Colonic mucosa (tissue), 4 donors: ENCODE measurements around the gene PRR23E. TPM values are rescaled to one million over a fixed set of nuclear protein-coding genes. Genes with fewer than 3 reads are reported as not detected.

Experiments used
- DNase-seq: peaks from one replicate; pipeline ENCODE4 v3.0.0-alpha.2; 2020
- H3K27ac ChIP-seq: fragments of 200-600 bp; one replicate; pipeline ENCODE4 v1.8.0; 2021
- H3K27me3 ChIP-seq: fragments of 200-600 bp; one replicate; pipeline ENCODE4 v1.8.0; 2021
- H3K36me3 ChIP-seq: fragments of 200-600 bp; one replicate; pipeline ENCODE4 v1.8.0; 2021
- H3K4me1 ChIP-seq: fragments of 200-600 bp; one replicate; pipeline ENCODE4 v1.8.0; 2021; ENCODE audit warnings: mild to moderate bottlenecking
- H3K4me3 ChIP-seq: fragments of 200-600 bp; one replicate; pipeline ENCODE4 v1.8.0; 2021
- H3K9ac ChIP-seq, 2 donors: one replicate each; pipeline ENCODE4 v1.7.0; 2013; ENCODE audit warnings: control low read depth in 2 of 2, low read depth in 2 of 2, low read length in 2 of 2
- H3K9me3 ChIP-seq: fragments of 200-600 bp; one replicate; pipeline ENCODE4 v1.8.0; 2021
- CTCF ChIP-seq: fragments of 200-600 bp; IDR thresholded peaks from one replicate; pipeline ENCODE4 v1.8.0; 2022; ENCODE audit warnings: antibody characterized with exemption, mild to moderate bottlenecking
- intact Hi-C: fragments of 100-400 bp; cut with DNase I; formaldehyde crosslinking; loops from one replicate; pipeline ENCODE4 v1.14.1; 2022
- total RNA-seq, 2 donors: library from RNA; stranded (reverse); fragmentation: NEBNext Ultra II Directional in 1 of 2; extraction: Animal tissue kit (Norgen Biotek cat#: 25700) in 1 of 2; gene quantifications; one replicate each; pipeline ENCODE4 v1.2.1, GENCODE V29; 2021
- donor health status: healthy.
- donor health status: DM: no; HTN: no; CAD: no.
- donor health status: DM: no; HTN: no; CAD: no.

PRR23E gene
- total RNA-seq, 2 donors from 2014 or later, result not detected

DNA sequence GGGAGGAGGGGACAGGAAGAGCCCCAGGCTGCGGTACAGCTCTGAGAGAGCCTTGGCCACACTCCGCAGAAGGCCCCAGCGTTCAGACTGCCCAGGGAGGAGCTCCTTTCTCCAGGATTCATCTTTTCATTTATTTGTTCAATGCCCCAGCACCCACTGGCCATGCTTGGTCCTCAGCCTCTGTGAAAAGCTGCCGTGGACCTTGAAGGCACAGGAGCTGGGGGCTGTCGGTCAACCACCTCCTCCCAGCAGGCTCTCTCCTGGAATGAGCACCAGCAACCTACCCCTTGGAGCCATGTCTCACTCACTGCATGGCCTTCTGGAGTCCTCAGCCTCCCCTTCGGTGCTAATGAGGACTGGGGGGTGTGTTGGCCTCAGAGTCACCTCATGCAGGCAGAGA lies 21.6 kb upstream of the PRR23E start:
- DNase-seq, result no peak
- intact Hi-C loops, result loop anchor here (10.0 kb wide), 2 partner anchors 417 to 497 kb away; no protein-coding TSS in a partner anchor

GRCh38 chr3:127171721-127172120 lies 21.2 kb upstream of the PRR23E start:
- DNase-seq, result no peak
- H3K9ac ChIP-seq, result no peak overlapping the region
- intact Hi-C loops, result loop anchor here (10.0 kb wide), 2 partner anchors 417 to 497 kb away; no protein-coding TSS in a partner anchor
- H3K4me1 ChIP-seq, result no peaks in the 10 kb centered on the region
- H3K36me3 ChIP-seq, result no peaks in the 10 kb centered on the region
- TF ChIP-seq CTCF, result no peak
- no peaks in the 10 kb centered on the region for H3K9me3 ChIP-seq
- no peak overlapping the region for H3K4me3 ChIP-seq
- no peak overlapping the region for H3K27ac ChIP-seq
- H3K27me3 ChIP-seq, result no peaks in the 10 kb centered on the region

More for the DNA sequence above, 21.6 kb upstream of the PRR23E start:
- Histone ChIP-seq H3K36me3 (no peaks in the 10 kb centered on the region), H3K4me3 (no peak overlapping the region), H3K9me3 (no peaks in the 10 kb centered on the region), H3K4me1 (no peaks in the 10 kb centered on the region), H3K27me3 (no peaks in the 10 kb centered on the region), H3K27ac (no peak overlapping the region), H3K9ac (no peak overlapping the region)
- no peak for TF ChIP-seq CTCF

DNA sequence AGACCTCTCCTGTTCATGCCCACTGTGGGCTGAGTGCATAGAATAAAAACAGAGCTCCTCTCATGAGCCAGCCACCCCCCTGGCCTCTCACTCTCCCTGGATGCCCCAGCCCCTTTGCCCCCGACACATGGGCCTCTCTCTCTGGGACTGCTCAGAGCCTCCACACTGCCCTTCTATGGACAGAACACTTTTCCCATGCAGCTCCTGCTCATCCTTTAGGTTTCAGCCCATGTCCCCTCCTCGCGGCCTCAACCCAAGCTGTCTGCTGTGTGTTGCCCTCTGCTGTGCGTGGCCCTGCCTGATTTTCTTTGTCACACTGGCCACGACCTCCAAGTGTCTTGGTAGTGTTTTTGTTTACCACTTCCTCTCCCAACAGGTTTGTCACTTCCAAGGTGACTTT lies 20.7 kb upstream of the PRR23E start:
- Histone ChIP-seq H3K27ac (no peak overlapping the region), H3K9ac (no peak overlapping the region), H3K4me3 (no peak overlapping the region), H3K9me3 (no peaks in the 10 kb centered on the region), H3K36me3 (no peaks in the 10 kb centered on the region), H3K27me3 (no peaks in the 10 kb centered on the region), H3K4me1 (no peaks in the 10 kb centered on the region)
- no peak for DNase-seq
- intact Hi-C loops, result loop anchor here (10.0 kb wide), 2 partner anchors 417 to 497 kb away; no protein-coding TSS in a partner anchor
- no peak for TF ChIP-seq CTCF

- TF ChIP-seq CTCF, result no peak
- Histone ChIP-seq H3K9me3 (no peaks in the 10 kb centered on the region), H3K27me3 (no peaks in the 10 kb centered on the region), H3K27ac (no peak overlapping the region), H3K36me3 (no peaks in the 10 kb centered on the region), H3K9ac (no peak overlapping the region), H3K4me3 (no peak overlapping the region), H3K4me1 (no peaks in the 10 kb centered on the region)
- intact Hi-C loops, result loop anchor here (10.0 kb wide), 2 partner anchors 418 to 498 kb away; no protein-coding TSS in a partner anchor
- DNase-seq, result no peak
These were observed 20.0 kb upstream of the PRR23E start for GRCh38 chr3:127172781-127173515.

DNA sequence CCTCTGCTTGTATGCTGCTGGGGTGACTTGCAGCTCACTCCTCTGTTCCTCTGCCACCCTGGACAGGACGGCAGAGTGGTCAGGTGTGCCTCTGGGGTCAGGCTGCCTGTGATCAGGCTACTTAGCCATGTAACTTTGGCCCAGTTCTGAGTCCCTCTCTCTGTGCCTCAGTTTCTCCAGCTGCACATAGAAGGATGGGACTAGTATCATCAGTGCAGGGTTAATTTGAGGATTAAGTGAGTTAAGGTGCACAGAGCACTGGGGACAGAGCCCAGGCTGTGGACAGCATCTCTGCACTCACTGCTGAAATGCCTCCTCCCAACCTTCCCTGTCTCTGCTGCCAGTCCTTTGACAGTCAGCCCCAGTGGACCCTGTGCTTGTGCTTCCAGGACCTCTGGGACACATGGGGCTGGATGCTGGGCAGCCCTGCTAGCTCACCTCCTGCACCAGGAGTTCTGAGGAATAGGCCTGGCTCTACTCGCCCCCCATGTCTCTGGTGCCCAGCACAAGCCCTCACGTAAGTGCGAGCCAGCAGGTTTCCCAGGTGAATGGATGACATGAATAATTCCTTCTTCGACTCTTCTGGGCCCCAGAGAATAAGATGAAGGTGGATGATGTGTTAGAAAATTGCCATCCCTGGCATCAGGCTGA lies 19.3 kb upstream of the PRR23E start:
- H3K4me1 ChIP-seq, result no peaks in the 10 kb centered on the region
- no peaks in the 10 kb centered on the region for H3K36me3 ChIP-seq
- no peaks in the 10 kb centered on the region for H3K9me3 ChIP-seq
- H3K9ac ChIP-seq, result no peak overlapping the region
- TF ChIP-seq CTCF, result no peak
- no peaks in the 10 kb centered on the region for H3K27me3 ChIP-seq
- H3K27ac ChIP-seq, result no peak overlapping the region
- no peak overlapping the region for H3K4me3 ChIP-seq
- no peak for DNase-seq
- intact Hi-C loops, result loop anchor here (10.0 kb wide), 2 partner anchors 419 to 499 kb away; no protein-coding TSS in a partner anchor
